Measurements from ENCODE around the gene YWHAG. TPM values are rescaled to one million over a fixed set of nuclear protein-coding genes. Genes with fewer than 3 reads are reported as not detected.
A peak's percentile ranks its signal among the peaks of the same experiment; 100 is the strongest.
"Not testable (repeated sequence)": the region's sequence is repeated elsewhere in the genome, so short reads cannot be mapped to it uniquely, and the experiment has no call there.

The YWHAG gene
- total RNA-seq, 4 donors from 2014 or later: 40.5 to 74.3 (median 53.6) TPM

DNA sequence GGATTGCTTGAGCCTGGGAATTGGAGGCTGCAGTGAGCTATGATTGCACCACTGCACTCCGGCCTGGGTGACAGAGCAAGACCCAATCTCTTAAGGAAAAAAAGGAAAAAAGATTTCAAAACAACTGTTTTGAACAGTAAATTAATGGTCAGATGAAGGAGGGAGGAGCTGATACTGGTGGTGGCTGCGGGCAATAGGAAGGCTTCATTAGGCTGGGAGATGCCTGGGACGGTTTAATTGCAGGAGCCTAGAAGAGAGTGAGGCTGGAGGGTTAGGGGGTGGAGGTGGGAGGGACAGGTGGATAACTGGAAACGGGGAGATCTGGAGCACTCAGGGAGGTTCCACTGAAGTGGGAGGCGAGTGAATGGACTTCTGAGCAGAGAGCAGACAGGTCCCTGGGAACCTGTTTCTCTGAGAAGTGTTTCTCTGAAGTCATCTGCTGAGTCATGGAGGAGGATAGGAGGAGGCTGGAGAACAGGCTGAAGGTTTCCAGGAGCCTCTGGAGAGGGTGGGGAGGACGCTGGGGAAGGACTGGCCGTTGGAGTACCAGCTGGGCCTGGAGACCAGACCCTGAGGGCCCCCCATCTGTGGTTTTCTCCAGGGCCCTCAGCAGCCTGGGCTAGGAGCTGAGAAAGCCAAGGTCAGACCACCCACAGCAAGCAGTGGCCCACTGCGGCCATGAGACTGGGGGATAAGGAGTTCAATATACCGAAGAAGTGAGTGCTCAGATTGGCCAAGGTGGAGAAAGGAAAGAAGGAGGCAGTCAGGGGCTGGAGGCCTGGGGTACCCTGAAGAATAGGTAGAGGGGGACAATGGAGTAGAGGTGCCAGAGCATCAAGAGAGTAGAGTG lies 14.4 kb upstream of the YWHAG start:
- TF ChIP-seq, protein P1, sequence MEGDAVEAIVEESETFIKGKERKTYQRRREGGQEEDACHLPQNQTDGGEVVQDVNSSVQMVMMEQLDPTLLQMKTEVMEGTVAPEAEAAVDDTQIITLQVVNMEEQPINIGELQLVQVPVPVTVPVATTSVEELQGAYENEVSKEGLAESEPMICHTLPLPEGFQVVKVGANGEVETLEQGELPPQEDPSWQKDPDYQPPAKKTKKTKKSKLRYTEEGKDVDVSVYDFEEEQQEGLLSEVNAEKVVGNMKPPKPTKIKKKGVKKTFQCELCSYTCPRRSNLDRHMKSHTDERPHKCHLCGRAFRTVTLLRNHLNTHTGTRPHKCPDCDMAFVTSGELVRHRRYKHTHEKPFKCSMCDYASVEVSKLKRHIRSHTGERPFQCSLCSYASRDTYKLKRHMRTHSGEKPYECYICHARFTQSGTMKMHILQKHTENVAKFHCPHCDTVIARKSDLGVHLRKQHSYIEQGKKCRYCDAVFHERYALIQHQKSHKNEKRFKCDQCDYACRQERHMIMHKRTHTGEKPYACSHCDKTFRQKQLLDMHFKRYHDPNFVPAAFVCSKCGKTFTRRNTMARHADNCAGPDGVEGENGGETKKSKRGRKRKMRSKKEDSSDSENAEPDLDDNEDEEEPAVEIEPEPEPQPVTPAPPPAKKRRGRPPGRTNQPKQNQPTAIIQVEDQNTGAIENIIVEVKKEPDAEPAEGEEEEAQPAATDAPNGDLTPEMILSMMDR (IDR thresholded peaks at IDR 0.05): no peak
- TF ChIP-seq POLR2A (IDR thresholded peaks at IDR 0.05): no peak
- Histone ChIP-seq H3K9me3 (no peaks in the 10 kb centered on the region), H3K27me3 (no peaks in the 10 kb centered on the region), H3K27ac (no peak overlapping the region), H3K4me1 (no peaks in the 10 kb centered on the region), H3K36me3 (no peaks in the 10 kb centered on the region), H3K4me3 (no peak overlapping the region)
- DNase-seq: no peak

DNA sequence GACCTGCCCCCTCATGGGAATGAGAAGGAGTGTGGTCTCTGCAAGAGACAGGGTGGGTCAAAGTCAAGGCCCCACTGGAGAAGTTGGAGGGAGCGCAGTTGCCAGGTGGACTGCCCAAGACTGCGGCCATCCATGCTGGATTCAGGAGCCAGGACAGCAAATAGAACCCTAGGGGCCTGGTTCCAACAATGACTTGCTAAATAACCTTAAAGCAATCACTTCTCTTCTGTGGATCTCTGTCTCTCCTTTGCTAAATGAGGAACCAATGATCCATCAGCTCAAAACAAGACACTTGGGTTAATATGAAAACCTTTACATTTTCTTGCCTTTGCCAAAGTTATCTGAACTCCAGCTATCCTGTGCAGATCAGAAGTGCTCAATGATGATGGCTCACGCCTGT lies 12.6 kb upstream of the YWHAG start:
- DNase-seq: peak in 1 of 3 donors; percentile 12
- Histone ChIP-seq H3K36me3 (no peaks in the 10 kb centered on the region), H3K27ac (no peak overlapping the region), H3K4me1 (no peaks in the 10 kb centered on the region), H3K9me3 (no peaks in the 10 kb centered on the region), H3K27me3 (no peaks in the 10 kb centered on the region), H3K4me3 (no peak overlapping the region)
- no peak for TF ChIP-seq POLR2A (IDR thresholded peaks at IDR 0.05)
- TF ChIP-seq, protein P1 (IDR thresholded peaks at IDR 0.05): no peak

DNA sequence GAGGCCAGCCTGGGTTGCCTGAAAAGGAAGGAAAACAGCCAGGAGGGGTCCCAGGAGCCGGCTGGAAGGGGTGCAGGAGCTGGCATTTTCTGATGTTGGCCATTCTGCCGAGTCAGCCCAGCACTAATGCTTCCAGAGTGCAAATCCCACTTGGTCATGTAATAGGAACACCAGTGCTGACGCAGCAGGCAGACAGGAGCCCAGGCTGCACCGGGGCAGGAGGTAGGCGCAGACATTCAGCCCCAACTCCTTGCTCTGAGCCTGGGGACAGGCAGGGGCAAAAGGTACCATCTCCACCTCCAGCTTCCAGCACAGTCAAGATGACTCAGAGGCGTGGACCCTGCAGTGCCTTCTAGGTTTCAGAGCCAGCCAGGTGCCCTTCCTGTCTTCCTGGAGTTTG lies 10.2 kb upstream of the YWHAG start:
- H3K4me1 ChIP-seq: peaks cover 0 to 8% (median 0%) of the 10 kb centered on the region in 4 donors
- H3K27me3 ChIP-seq: no peaks in the 10 kb centered on the region
- H3K4me3 ChIP-seq: no peak overlapping the region
- no peaks in the 10 kb centered on the region for H3K9me3 ChIP-seq
- peak in 1 of 3 donors; percentile 31 for DNase-seq
- no peaks in the 10 kb centered on the region for H3K36me3 ChIP-seq
- TF ChIP-seq POLR2A (IDR thresholded peaks at IDR 0.05): no peak
- TF ChIP-seq, protein P1 (IDR thresholded peaks at IDR 0.05): no peak
- no peak overlapping the region for H3K27ac ChIP-seq

DNA sequence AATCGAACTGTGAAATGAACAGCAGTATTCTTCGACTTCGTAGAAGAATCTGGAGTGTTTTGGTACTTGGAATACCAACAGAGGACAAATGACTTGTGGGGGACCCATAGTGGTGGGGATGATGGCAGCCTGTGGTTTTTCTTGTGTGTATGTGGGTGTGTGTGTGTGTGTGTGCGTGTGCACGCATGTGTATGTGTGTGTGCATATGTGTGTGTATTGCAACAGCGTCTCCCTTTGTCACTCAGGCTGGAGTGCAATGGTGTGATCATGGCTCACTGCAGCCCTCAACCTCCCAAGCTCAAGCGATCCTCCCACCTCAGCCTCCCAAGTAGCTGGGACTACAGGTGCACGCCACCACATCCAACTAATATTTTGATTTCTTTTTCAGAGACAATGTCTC lies 9.4 kb upstream of the YWHAG start:
- no peaks in the 10 kb centered on the region for H3K9me3 ChIP-seq
- no peaks in the 10 kb centered on the region for H3K36me3 ChIP-seq
- H3K27ac ChIP-seq: no peak overlapping the region
- TF ChIP-seq POLR2A (IDR thresholded peaks at IDR 0.05): no peak
- TF ChIP-seq, protein P1 (IDR thresholded peaks at IDR 0.05): no peak
- no peaks in the 10 kb centered on the region for H3K27me3 ChIP-seq
- H3K4me3 ChIP-seq: no peak overlapping the region
- peak in 1 of 3 donors; percentile 11 for DNase-seq
- peaks cover 0 to 10% (median 0%) of the 10 kb centered on the region in 4 donors for H3K4me1 ChIP-seq

DNA sequence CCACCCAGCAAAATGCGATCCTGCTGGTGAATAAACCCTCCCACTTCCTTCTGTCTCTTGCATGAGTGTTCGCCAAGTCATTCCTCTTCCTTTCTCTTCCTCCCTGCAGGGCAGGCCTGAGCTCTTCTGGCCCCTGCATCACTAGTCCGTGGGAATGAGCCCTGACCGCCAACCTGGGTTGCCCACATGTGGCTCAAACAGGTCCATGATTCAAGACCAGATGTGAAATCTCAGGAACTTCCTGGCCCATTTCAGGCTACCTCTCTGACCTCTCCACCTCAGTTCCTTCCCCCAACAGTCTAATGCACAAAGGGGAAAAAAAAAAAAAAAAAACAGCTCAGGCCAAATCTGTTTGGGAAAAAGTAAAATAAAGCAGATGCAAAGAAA lies 5.4 kb upstream of the YWHAG start:
- H3K4me3 ChIP-seq: peak overlapping the region in 1 of 4 donors; percentile 7
- no peak for TF ChIP-seq POLR2A (IDR thresholded peaks at IDR 0.05)
- TF ChIP-seq, protein P1 (IDR thresholded peaks at IDR 0.05): no peak
- H3K36me3 ChIP-seq: no peaks in the 10 kb centered on the region
- peak in 1 of 3 donors; percentile 45 for DNase-seq
- peak overlapping the region; percentile 28 to 85 (median 74) for H3K27ac ChIP-seq
- peaks cover 0 to 21% (median 0%) of the 10 kb centered on the region in 4 donors for H3K4me1 ChIP-seq
- H3K9me3 ChIP-seq: no peaks in the 10 kb centered on the region
- H3K27me3 ChIP-seq: no peaks in the 10 kb centered on the region

DNA sequence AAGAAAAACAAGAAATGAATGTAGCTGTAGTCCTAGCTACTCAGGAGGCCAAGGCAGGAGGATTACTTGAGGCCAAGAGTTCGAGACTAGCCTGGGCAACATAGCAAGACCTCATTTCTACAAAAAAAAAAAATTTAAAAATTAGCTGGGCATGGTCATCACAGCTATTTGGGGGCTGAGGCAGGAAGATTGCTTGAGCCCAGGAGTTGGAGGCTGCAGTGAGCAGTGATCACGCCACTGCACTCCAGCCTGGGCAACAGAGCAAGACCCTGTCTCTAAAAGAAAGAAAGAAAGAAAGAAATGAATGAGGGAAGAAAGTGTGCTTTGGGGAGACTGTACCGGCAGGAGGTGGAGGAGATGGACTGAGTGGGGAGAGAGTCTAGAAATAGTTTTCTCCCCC lies 5.0 kb upstream of the YWHAG start:
- not testable (repeated sequence) for H3K27me3 ChIP-seq, H3K36me3 ChIP-seq, DNase-seq, H3K9me3 ChIP-seq, H3K4me3 ChIP-seq
- peaks cover 0 to 21% (median 0%) of the 10 kb centered on the region in 4 donors for H3K4me1 ChIP-seq
- peak overlapping the region; percentile 20 to 85 (median 40) for H3K27ac ChIP-seq

Data from Peyer's patch (tissue), 4 donors.